ENCODE measurements around the gene FER1L5.

GRCh38 chr2:96618596-96619283 lies 23.8 kb upstream of the FER1L5 start:
- no peak for TF ChIP-seq CTCF (IDR thresholded peaks at IDR 0.05 in 8 of 11, conservative IDR thresholded peaks at IDR 0.05 in 3 of 11)
- no peak for TF ChIP-seq POLR2A (IDR thresholded peaks at IDR 0.05)

Measured in spleen (tissue), 7 donors.